Chondrocyte (in vitro differentiated cells): Measurements from ENCODE around the gene LIPK. TPM values are rescaled to one million over a fixed set of nuclear protein-coding genes. Genes with fewer than 3 reads are reported as not detected.
"Not testable (repeated sequence)": the region's sequence is repeated elsewhere in the genome, so short reads cannot be mapped to it uniquely, and the experiment has no call there.

Experiments
- DNase-seq: peaks from one replicate; pipeline ENCODE4 v3.0.0; 2021; ENCODE audit warnings: mixed read lengths, low spot score
- H3K27ac Mint-ChIP-seq: one replicate; pipeline ENCODE4 v1.8.0; 2021; ENCODE audit warnings: mild to moderate bottlenecking, moderate library complexity, mixed read lengths; ENCODE audit not compliant: unreplicated experiment
- H3K27me3 Mint-ChIP-seq: 2 replicates; pipeline ENCODE4 v1.8.0; 2021; ENCODE audit warnings: low read depth, mixed read lengths
- H3K36me3 Mint-ChIP-seq: 2 replicates; pipeline ENCODE4 v1.8.0; 2021; ENCODE audit warnings: low read depth, mixed read lengths
- H3K4me1 Mint-ChIP-seq: 2 replicates; pipeline ENCODE4 v1.8.0; 2021; ENCODE audit warnings: low read depth, mild to moderate bottlenecking, mixed read lengths
- H3K4me3 Mint-ChIP-seq: one replicate; pipeline ENCODE4 v1.8.0; 2021; ENCODE audit warnings: mild to moderate bottlenecking, moderate library complexity, mixed read lengths; ENCODE audit not compliant: unreplicated experiment
- H3K9me3 Mint-ChIP-seq: 2 replicates; pipeline ENCODE4 v1.8.0; 2021; ENCODE audit warnings: low read depth, mixed read lengths
- total RNA-seq: library from RNA; stranded (reverse); gene quantifications from 3 replicates; pipeline ENCODE4 v1.2.1, GENCODE V29; 2021
- TF ChIP-seq, protein P1 (sequence below): fragments of 200-600 bp; sonication (generic); IDR thresholded peaks from 2 replicates; pipeline ENCODE4 v1.5.0; 2021; ENCODE audit warnings: antibody characterized with exemption, mild to moderate bottlenecking, moderate library complexity

The LIPK gene
- total RNA-seq, 1 donor from 2014 or later = not detected

DNA sequence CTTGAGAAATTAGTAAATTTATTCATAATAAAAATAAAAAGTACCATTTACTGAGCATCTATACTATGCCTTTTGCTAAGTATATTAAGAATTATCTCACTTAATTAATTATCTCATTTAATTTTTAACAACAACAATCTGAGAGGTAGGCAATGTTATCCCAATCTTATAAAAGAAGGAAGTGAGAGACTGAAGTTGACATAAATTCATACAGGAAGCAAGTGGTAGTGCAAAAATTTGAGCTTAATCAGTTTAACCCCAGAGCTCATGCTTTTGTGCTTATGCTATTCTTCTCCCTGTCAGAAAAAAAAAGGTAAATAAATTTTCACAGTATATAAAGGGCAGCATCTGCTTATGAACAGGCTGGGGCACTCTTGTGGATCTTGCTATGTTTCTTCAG is 44.5 kb upstream of the LIPK start:
- no peak overlapping the region for H3K27ac Mint-ChIP-seq
- DNase-seq = no peak
- H3K36me3 Mint-ChIP-seq = no peaks in the 10 kb centered on the region
- peaks cover 3% of the 10 kb centered on the region for H3K9me3 Mint-ChIP-seq
- no peak overlapping the region for H3K4me3 Mint-ChIP-seq
- TF ChIP-seq, protein P1, sequence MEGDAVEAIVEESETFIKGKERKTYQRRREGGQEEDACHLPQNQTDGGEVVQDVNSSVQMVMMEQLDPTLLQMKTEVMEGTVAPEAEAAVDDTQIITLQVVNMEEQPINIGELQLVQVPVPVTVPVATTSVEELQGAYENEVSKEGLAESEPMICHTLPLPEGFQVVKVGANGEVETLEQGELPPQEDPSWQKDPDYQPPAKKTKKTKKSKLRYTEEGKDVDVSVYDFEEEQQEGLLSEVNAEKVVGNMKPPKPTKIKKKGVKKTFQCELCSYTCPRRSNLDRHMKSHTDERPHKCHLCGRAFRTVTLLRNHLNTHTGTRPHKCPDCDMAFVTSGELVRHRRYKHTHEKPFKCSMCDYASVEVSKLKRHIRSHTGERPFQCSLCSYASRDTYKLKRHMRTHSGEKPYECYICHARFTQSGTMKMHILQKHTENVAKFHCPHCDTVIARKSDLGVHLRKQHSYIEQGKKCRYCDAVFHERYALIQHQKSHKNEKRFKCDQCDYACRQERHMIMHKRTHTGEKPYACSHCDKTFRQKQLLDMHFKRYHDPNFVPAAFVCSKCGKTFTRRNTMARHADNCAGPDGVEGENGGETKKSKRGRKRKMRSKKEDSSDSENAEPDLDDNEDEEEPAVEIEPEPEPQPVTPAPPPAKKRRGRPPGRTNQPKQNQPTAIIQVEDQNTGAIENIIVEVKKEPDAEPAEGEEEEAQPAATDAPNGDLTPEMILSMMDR = no peak
- H3K27me3 Mint-ChIP-seq = no peaks in the 10 kb centered on the region
- H3K4me1 Mint-ChIP-seq = peaks cover 3% of the 10 kb centered on the region

DNA sequence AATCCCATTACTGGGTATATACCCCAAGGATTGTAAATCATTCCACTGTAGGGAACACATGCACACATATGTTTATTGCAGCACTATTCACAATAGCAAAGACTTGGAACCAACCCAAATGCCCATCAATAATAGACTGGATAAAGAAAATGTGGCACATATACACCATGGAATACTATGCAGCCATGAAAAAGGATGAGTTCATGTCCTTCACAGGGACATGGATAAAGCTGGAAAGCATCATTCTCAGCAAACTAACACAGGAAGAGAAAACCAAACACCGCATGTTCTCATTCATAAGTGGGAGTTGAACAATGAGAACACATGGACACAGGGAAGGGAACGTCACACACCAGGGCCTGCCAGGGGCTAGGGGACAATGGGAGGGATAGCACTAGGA is 42.9 kb upstream of the LIPK start:
- not testable (repeated sequence) for H3K4me1 Mint-ChIP-seq, H3K27ac Mint-ChIP-seq, H3K27me3 Mint-ChIP-seq, H3K36me3 Mint-ChIP-seq, H3K9me3 Mint-ChIP-seq, H3K4me3 Mint-ChIP-seq, DNase-seq

DNA sequence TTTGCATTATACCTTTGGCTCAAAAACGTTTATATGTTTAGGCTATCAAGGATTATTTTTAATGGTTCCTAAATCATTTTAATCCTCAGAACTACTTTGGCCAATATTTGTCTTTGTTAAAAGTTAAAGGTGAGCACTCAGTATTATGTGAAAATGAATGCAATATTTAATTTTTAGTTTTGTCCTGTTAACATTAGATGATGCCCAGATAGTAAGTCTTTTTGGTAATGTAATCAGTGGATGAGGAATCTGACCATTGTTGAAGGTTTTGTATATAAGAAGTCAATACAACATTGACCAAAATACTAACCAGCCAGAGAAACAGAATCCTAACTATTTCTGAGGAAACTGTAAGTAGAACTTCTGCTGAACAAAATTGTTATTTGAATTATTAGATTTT is 41.9 kb upstream of the LIPK start, which contains the start of gene LIPF:
LIPF (plus strand) TSS at position 301 of the 400 bp plus-strand sequence. CDS start 2,856 bp downstream, outside the sequence.
- no peaks in the 10 kb centered on the region for H3K36me3 Mint-ChIP-seq
- H3K4me3 Mint-ChIP-seq = no peak within 1 kb of the TSS

DNA sequence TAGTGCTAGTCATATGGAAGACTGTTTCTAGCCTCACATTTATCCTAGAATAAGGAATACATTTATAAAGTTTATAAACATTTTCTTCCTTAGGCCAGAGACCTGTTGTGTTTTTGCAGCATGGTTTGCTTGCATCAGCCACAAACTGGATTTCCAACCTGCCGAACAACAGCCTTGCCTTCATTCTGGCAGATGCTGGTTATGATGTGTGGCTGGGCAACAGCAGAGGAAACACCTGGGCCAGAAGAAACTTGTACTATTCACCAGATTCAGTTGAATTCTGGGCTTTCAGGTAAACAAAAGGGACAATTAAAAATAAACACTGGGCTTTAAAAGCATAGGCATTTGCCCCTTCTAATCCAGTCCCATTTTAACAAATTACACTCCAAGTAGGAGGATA is 37.6 kb upstream of the LIPK start:
- H3K27ac Mint-ChIP-seq = no peak overlapping the region
- H3K4me1 Mint-ChIP-seq = no peaks in the 10 kb centered on the region
- H3K27me3 Mint-ChIP-seq = peaks cover 2% of the 10 kb centered on the region
- DNase-seq = no peak
- no peaks in the 10 kb centered on the region for H3K36me3 Mint-ChIP-seq
- TF ChIP-seq, protein P1 = no peak
- H3K4me3 Mint-ChIP-seq = no peak overlapping the region
- H3K9me3 Mint-ChIP-seq = no peaks in the 10 kb centered on the region

More for the DNA sequence above, 41.9 kb upstream of the LIPK start, which contains the start of gene LIPF:
- no peak for DNase-seq
- Mint-ChIP-seq H3K27ac (no peak within 1 kb of the TSS), H3K9me3 (peaks cover 3% of the 10 kb centered on the region), H3K27me3 (peaks cover 2% of the 10 kb centered on the region), H3K4me1 (peaks cover 3% of the 10 kb centered on the region)
- TF ChIP-seq, protein P1 = no peak

DNA sequence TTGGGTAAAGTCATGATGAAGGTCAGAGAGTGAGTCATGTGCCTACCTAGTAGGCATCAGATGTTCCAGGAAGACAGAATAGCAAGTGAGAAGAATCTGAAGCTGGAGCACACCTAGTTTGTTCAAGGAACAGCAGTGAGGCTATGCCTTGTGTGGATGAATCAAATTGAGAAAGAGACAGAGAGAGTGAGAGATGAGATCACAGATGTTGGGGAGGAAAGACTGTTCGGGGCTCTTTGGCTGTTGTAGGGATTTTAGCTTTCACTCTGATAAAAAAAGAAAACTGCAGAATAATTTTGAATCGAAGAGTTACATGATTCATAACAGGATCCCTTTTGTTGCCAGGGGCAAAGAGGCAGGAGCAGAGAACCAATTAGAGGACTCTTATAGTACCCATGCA is 35.6 kb upstream of the LIPK start:
- Mint-ChIP-seq H3K9me3 (no peaks in the 10 kb centered on the region), H3K27me3 (peaks cover 2% of the 10 kb centered on the region), H3K36me3 (no peaks in the 10 kb centered on the region), H3K4me3 (no peak overlapping the region), H3K27ac (no peak overlapping the region), H3K4me1 (no peaks in the 10 kb centered on the region)
- no peak for DNase-seq
- TF ChIP-seq, protein P1 = no peak

DNA sequence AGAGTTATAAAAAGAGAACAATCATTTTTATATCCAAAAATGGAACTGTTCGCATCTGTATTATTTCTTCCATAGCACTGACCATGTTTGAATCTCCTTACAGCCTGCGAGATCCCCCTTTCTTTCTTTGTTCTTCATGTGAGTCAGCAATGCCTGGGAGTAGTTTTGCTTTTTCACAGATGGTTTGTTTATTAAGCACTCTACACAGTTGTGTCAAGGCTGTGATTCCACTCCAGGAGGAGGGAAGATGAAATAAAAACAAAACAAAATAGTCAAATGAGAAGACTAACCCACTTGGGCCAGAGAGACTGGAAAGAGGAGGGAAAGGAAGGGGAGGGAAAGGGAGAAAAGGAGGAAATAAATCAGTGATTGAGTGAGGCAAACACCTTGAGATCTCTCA is 34.0 kb upstream of the LIPK start:
- H3K9me3 Mint-ChIP-seq = no peaks in the 10 kb centered on the region
- DNase-seq = no peak
- H3K36me3 Mint-ChIP-seq = no peaks in the 10 kb centered on the region
- TF ChIP-seq, protein P1 = no peak
- H3K4me1 Mint-ChIP-seq = no peaks in the 10 kb centered on the region
- no peak overlapping the region for H3K27ac Mint-ChIP-seq
- H3K4me3 Mint-ChIP-seq = no peak overlapping the region
- peaks cover 2% of the 10 kb centered on the region for H3K27me3 Mint-ChIP-seq
